HTR-8/SVneo (cell line): ENCODE results near the gene NME3.

Experiments used
- DNase-seq: peaks from one replicate; pipeline ENCODE4 v3.0.0; 2011; ENCODE audit warnings: low spot score, mixed read lengths; ENCODE audit not compliant: insufficient read length
- FAIRE-seq: peaks from 2 replicates; lab custom pipeline; 2011; peaks lifted over from hg19 to GRCh38; lab: Jason Lieb, UNC

The NME3 gene

GRCh38 chr16:1732071-1732470, 39.3 kb downstream of the NME3 start:
- FAIRE-seq, result no peak
- DNase-seq, result no peak

GRCh38 chr16:1731603-1732002, 39.7 kb downstream of the NME3 start:
- FAIRE-seq, result no peak
- no peak for DNase-seq

DNA sequence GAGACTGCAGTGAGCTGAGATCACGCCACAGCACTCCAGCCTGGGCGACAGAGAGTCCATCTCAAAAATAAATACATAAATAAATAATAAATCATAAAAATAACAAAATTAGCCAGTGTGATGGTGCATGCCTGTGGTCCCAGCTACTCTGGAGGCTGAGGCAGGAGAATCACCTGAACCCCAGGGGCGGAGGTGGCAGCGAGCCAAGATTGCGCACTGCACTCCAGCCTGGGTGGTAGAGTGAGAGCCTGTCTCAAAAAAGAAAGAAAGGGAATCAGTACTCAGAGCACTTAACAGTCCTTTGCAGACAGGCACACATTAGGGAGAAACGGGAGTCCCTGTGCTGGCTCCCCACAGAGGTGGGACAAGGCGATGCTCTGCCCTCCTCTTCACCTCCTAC, 40.3 kb downstream of the NME3 start:
- no peak for DNase-seq
- FAIRE-seq, result no peak

DNA sequence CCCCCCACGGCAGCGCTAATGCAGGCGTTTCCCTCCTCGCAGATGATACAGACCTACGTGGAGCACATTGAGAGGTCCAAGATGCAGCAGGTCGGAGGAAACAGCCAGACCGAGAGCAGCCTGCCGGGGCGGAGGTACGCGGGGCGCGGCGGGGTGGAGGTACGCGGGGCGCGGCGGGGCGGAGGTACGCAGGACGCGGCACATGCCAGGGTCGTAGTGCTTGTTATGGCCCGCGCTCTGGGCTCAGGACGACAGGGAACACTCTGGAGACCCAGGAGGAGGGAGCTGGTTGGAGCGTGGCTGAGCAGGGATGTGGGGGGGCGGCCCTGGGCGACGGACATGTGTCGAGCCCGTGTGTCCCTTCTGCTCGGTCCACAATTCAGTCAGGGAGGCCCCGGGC, 41.9 kb downstream of the NME3 start:
- FAIRE-seq (no peak), DNase-seq (no peak)

- DNase-seq (no peak), FAIRE-seq (no peak)
Measured at GRCh38 chr16:1729026-1729425, 42.3 kb downstream of the NME3 start.

- DNase-seq, result no peak
- FAIRE-seq, result no peak
Measured at GRCh38 chr16:1727651-1728624, 43.4 kb downstream of the NME3 start.

- peak; percentile 83 for FAIRE-seq
- no peak for DNase-seq
Measured at GRCh38 chr16:1726661-1727502, 44.5 kb downstream of the NME3 start.

GRCh38 chr16:1724491-1724890, 46.9 kb downstream of the NME3 start:
- no peak for DNase-seq

GRCh38 chr16:1723450-1724147, 47.7 kb downstream of the NME3 start:
- FAIRE-seq (no peak), DNase-seq (peak; percentile 53)

More at GRCh38 chr16:1724491-1724890, 46.9 kb downstream of the NME3 start:
- FAIRE-seq, result no peak

- FAIRE-seq (no peak), DNase-seq (no peak)
Measured at GRCh38 chr16:1721372-1721771, 50.0 kb downstream of the NME3 start.
